ENCODE data around the gene CEBPA.

DNA sequence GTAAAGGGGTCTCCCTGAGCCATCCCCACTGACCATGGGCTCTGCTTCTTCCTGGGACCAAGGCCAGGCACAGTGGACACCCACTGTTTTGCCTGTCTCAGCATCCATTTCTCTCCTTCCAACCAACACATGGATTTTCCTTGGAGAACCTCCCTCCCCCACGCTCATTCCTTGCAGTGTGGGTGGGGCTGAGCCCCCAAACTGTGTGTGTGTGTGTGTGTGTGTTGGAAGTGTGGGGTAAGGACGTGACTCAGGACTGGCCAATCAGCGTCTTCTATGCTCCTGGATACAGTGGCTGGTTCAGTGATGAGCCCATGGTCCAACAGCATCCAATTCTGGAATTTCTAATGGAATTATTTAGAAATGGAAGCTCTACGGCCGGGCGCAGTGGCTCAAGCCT lies 18.7 kb downstream of the CEBPA start:
- TF ChIP-seq, protein P1, sequence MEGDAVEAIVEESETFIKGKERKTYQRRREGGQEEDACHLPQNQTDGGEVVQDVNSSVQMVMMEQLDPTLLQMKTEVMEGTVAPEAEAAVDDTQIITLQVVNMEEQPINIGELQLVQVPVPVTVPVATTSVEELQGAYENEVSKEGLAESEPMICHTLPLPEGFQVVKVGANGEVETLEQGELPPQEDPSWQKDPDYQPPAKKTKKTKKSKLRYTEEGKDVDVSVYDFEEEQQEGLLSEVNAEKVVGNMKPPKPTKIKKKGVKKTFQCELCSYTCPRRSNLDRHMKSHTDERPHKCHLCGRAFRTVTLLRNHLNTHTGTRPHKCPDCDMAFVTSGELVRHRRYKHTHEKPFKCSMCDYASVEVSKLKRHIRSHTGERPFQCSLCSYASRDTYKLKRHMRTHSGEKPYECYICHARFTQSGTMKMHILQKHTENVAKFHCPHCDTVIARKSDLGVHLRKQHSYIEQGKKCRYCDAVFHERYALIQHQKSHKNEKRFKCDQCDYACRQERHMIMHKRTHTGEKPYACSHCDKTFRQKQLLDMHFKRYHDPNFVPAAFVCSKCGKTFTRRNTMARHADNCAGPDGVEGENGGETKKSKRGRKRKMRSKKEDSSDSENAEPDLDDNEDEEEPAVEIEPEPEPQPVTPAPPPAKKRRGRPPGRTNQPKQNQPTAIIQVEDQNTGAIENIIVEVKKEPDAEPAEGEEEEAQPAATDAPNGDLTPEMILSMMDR (IDR thresholded peaks at IDR 0.05): no peak
- TF ChIP-seq POLR2A (IDR thresholded peaks at IDR 0.05): no peak
